WTC11 (cell line): ENCODE data around the gene TMEM256. TPM values are rescaled to one million over a fixed set of nuclear protein-coding genes. Genes with fewer than 3 reads are reported as not detected.

ENCODE experiments used
- ATAC-seq: fragments of 200-7000 bp; cut with Tn5 transposase; 2 replicates; pipeline ENCODE4 v1.10.0; 2021; ENCODE audit warnings: mild to moderate bottlenecking, moderate library complexity
- CTCF ChIA-PET: fragments of 300-600 bp; sonication (Branson Sonifier 250); formaldehyde crosslinking; loops from one replicate; lab custom pipeline; 2021; ENCODE audit warnings: antibody characterized with exemption; lab: Charles Lee
- POLR2A ChIA-PET: fragments of 350-600 bp; sonication (Branson Sonifier 250); formaldehyde crosslinking; loops from one replicate; lab custom pipeline; 2021; ENCODE audit warnings: antibody characterized with exemption; lab: Charles Lee
- DNase-seq: peaks from one replicate; pipeline ENCODE4 v3.0.0; 2021; ENCODE audit warnings: low spot score
- H3K27ac Mint-ChIP-seq: 2 replicates; pipeline ENCODE4 v1.8.0; 2021; ENCODE audit warnings: mixed read lengths
- H3K27me3 Mint-ChIP-seq: 2 replicates; pipeline ENCODE4 v1.8.0; 2021; ENCODE audit warnings: low read depth, mild to moderate bottlenecking, moderate library complexity, mixed read lengths
- H3K36me3 Mint-ChIP-seq: 2 replicates; pipeline ENCODE4 v1.8.0; 2021; ENCODE audit warnings: mixed read lengths
- H3K4me1 Mint-ChIP-seq: 2 replicates; pipeline ENCODE4 v1.8.0; 2022; ENCODE audit warnings: mixed read lengths
- H3K4me3 Mint-ChIP-seq: 2 replicates; pipeline ENCODE4 v1.8.0; 2021; ENCODE audit warnings: mild to moderate bottlenecking, moderate library complexity, mixed read lengths
- H3K9me3 Mint-ChIP-seq: 2 replicates; pipeline ENCODE4 v1.8.0; 2021; ENCODE audit warnings: mixed read lengths
- AFF4 ChIP-seq: sonication (generic); formaldehyde crosslinking; IDR thresholded peaks from 2 replicates; pipeline ENCODE4 v1.8.1; 2023; ENCODE audit warnings: mild to moderate bottlenecking, missing genetic modification reagents, borderline replicate concordance
- ATF2 ChIP-seq: sonication (generic); formaldehyde crosslinking; IDR thresholded peaks from 2 replicates; pipeline ENCODE4 v1.8.1; 2022; ENCODE audit warnings: low read depth, missing genetic modification reagents, borderline replicate concordance
- CREB1 ChIP-seq: sonication (generic); formaldehyde crosslinking; IDR thresholded peaks from 2 replicates; pipeline ENCODE4 v1.8.0; 2023; ENCODE audit warnings: mild to moderate bottlenecking, missing genetic modification reagents
- CREM ChIP-seq: sonication (generic); formaldehyde crosslinking; IDR thresholded peaks from 2 replicates; pipeline ENCODE4 v1.8.1; 2022; ENCODE audit warnings: mild to moderate bottlenecking, missing genetic modification reagents, moderate library complexity
- ELF4 ChIP-seq: sonication (generic); formaldehyde crosslinking; IDR thresholded peaks from 2 replicates; pipeline ENCODE4 v1.8.1; 2022; ENCODE audit warnings: low read depth, mild to moderate bottlenecking, moderate library complexity, missing genetic modification reagents
- EMX1 ChIP-seq: fragments of 250-450 bp; sonication (Bioruptor Pico); IDR thresholded peaks from 2 replicates; pipeline ENCODE4 v1.8.0; 2021; ENCODE audit warnings: mild to moderate bottlenecking
- MYBL2 ChIP-seq: sonication (generic); formaldehyde crosslinking; IDR thresholded peaks from 2 replicates; pipeline ENCODE4 v1.8.1; 2023; ENCODE audit warnings: mild to moderate bottlenecking, moderate library complexity, missing genetic modification reagents
- PRDM15 ChIP-seq: sonication (generic); formaldehyde crosslinking; IDR thresholded peaks from 2 replicates; pipeline ENCODE4 v1.8.0; 2022; ENCODE audit warnings: missing genetic modification reagents
- RORB ChIP-seq: fragments of 250-450 bp; sonication (Bioruptor Pico); IDR thresholded peaks from 2 replicates; pipeline ENCODE4 v1.9.0; 2021; ENCODE audit warnings: mild to moderate bottlenecking
- SMAD4 ChIP-seq: sonication (generic); formaldehyde crosslinking; IDR thresholded peaks from 2 replicates; pipeline ENCODE4 v1.8.0; 2022; ENCODE audit warnings: mild to moderate bottlenecking, missing genetic modification reagents
- ZNF263 ChIP-seq: sonication (generic); formaldehyde crosslinking; IDR thresholded peaks from 2 replicates; pipeline ENCODE4 v1.8.1; 2022; ENCODE audit warnings: low read depth, mild to moderate bottlenecking, moderate library complexity, missing genetic modification reagents
- ZNF317 ChIP-seq: sonication (generic); formaldehyde crosslinking; IDR thresholded peaks from 2 replicates; pipeline ENCODE4 v1.8.1; 2023; ENCODE audit warnings: low read depth, mild to moderate bottlenecking, moderate library complexity, missing genetic modification reagents, borderline replicate concordance
- ZNF423 ChIP-seq: fragments of 250-450 bp; sonication (Bioruptor Pico); IDR thresholded peaks from 2 replicates; pipeline ENCODE4 v2.1.2; 2022; ENCODE audit warnings: mild to moderate bottlenecking, moderate library complexity
- ZNF512 ChIP-seq: sonication (generic); formaldehyde crosslinking; IDR thresholded peaks from 2 replicates; pipeline ENCODE4 v1.8.1; 2022; ENCODE audit warnings: missing genetic modification reagents, borderline replicate concordance
- ZNF671 ChIP-seq: fragments of 250-450 bp; sonication (Bioruptor Pico); IDR thresholded peaks from 2 replicates; pipeline ENCODE4 v1.8.0; 2021; ENCODE audit warnings: mild to moderate bottlenecking
- total RNA-seq: library from RNA; stranded (reverse); gene quantifications from 3 replicates; pipeline ENCODE4 v1.2.3, GENCODE V29; 2021
- TF ChIP-seq, protein P1 (sequence below): fragments of 250-450 bp; sonication (Bioruptor Pico); IDR thresholded peaks from 2 replicates; pipeline ENCODE4 v1.9.0; 2021; ENCODE audit warnings: moderate library complexity, mild to moderate bottlenecking, inconsistent platforms, borderline replicate concordance
- TF ChIP-seq, protein P2 (sequence below): sonication (generic); formaldehyde crosslinking; IDR thresholded peaks from 2 replicates; pipeline ENCODE4 v1.8.0; 2023; ENCODE audit warnings: missing genetic modification reagents, mild to moderate bottlenecking, borderline replicate concordance

Gene TMEM256
- total RNA-seq, 1 experiment from 2014 or later: 132 TPM

- Mint-ChIP-seq H3K4me1 (peaks cover 15% of the 10 kb centered on the region), H3K9me3 (no peaks in the 10 kb centered on the region), H3K27me3 (no peaks in the 10 kb centered on the region), H3K36me3 (0 out of 2 replicates have a peak, but pooled peaks cover 7% of the 10 kb centered on the region), H3K4me3 (no peak overlapping the region), H3K27ac (no peak overlapping the region)
- no peak; the same call in 1 of the 2 replicates for ATAC-seq
- ChIA-PET CTCF (interaction anchor here (0.9 to 1.4 kb wide), 3 partner anchors 16 to 139 kb away, joined by 3 to 5 read pairs (median 4); no protein-coding TSS in a partner anchor), POLR2A (interaction anchor here (0.8 to 1.1 kb wide), 2 partner anchors 10 to 17 kb away, joined by 3 read pairs; no protein-coding TSS in a partner anchor)
- DNase-seq: no peak
- TF ChIP-seq ZNF317 (CRISPR knock-in tag) (no peak), AFF4 (CRISPR knock-in tag) (no peak), MYBL2 (CRISPR knock-in tag) (no peak), ZNF671 (no peak)
- TF ChIP-seq, protein P1, sequence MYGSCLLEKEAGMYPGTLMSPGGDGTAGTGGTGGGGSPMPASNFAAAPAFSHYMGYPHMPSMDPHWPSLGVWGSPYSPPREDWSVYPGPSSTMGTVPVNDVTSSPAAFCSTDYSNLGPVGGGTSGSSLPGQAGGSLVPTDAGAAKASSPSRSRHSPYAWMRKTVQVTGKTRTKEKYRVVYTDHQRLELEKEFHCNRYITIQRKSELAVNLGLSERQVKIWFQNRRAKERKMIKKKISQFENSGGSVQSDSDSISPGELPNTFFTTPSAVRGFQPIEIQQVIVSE (CRISPR knock-in tag): no peak
These were observed 17.3 kb upstream of the TMEM256 start for GRCh38 chr17:7421186-7421585.

DNA sequence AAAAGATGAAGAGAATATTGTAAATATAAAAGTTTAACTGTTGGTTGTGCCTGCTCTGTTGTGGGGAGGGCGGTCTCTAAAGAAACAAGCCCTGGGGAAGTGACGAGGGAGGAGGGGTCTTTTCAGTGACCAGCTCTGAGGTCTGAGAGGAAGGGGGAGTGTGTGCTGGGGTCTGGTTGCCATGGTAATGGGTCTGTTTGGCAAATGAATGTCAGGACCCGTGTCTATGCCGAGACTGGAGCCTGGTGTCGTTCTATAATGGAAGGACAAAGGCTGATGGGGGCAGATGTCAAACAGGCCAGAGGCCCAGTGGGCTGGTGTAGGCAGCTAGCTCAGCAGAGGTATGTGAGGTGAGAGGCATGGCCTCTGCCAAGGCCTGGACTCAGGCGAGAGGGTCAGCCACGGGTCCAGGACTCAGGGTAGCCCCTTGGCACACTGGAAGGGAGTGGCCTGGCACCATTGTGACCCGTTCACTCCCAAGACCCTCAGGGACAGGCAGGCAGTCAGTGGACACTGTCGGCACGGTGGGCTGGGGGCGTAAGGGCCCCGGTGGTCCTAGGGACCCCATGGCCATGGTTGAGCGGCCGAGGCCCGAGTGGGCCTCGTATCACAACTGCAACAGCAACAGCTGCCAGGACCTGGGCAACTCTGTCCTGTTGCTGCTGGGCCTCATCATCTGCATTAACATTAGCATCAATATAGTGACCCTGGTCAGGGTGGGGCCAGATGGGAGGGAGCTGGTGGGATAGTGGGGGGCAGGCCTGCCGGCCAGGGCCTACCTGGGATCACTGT, 16.1 kb upstream of the TMEM256 start, which contains the start of gene SPEM1:
Gene SPEM1 (plus strand): TSS at position 506 of the 792 bp plus-strand sequence. CDS start 61 bp downstream, at position 567.
- H3K27me3 Mint-ChIP-seq: no peaks in the 10 kb centered on the region
- peaks cover 15% of the 10 kb centered on the region; the same call in 1 of the 2 replicates for H3K36me3 Mint-ChIP-seq
- ATAC-seq (no peak; the same call in 1 of the 2 replicates), DNase-seq (no peak)
- H3K4me3 Mint-ChIP-seq: no peak within 1 kb of the TSS
- H3K9me3 Mint-ChIP-seq: no peaks in the 10 kb centered on the region
- ChIA-PET POLR2A (interaction anchor here (0.7 to 1.1 kb wide), 3 partner anchors 9 to 21 kb away, joined by 3 read pairs; no protein-coding TSS in a partner anchor), CTCF (interaction anchor here (0.6 to 2.0 kb wide), 10 partner anchors 11 to 140 kb away, joined by 3 to 7 read pairs (median 4); partner anchors contain the start of genes PLSCR3, TMEM102 and TMEM256)
- H3K4me1 Mint-ChIP-seq: peaks cover 15% of the 10 kb centered on the region
- H3K27ac Mint-ChIP-seq: no peak within 1 kb of the TSS
- TF ChIP-seq, protein P2, sequence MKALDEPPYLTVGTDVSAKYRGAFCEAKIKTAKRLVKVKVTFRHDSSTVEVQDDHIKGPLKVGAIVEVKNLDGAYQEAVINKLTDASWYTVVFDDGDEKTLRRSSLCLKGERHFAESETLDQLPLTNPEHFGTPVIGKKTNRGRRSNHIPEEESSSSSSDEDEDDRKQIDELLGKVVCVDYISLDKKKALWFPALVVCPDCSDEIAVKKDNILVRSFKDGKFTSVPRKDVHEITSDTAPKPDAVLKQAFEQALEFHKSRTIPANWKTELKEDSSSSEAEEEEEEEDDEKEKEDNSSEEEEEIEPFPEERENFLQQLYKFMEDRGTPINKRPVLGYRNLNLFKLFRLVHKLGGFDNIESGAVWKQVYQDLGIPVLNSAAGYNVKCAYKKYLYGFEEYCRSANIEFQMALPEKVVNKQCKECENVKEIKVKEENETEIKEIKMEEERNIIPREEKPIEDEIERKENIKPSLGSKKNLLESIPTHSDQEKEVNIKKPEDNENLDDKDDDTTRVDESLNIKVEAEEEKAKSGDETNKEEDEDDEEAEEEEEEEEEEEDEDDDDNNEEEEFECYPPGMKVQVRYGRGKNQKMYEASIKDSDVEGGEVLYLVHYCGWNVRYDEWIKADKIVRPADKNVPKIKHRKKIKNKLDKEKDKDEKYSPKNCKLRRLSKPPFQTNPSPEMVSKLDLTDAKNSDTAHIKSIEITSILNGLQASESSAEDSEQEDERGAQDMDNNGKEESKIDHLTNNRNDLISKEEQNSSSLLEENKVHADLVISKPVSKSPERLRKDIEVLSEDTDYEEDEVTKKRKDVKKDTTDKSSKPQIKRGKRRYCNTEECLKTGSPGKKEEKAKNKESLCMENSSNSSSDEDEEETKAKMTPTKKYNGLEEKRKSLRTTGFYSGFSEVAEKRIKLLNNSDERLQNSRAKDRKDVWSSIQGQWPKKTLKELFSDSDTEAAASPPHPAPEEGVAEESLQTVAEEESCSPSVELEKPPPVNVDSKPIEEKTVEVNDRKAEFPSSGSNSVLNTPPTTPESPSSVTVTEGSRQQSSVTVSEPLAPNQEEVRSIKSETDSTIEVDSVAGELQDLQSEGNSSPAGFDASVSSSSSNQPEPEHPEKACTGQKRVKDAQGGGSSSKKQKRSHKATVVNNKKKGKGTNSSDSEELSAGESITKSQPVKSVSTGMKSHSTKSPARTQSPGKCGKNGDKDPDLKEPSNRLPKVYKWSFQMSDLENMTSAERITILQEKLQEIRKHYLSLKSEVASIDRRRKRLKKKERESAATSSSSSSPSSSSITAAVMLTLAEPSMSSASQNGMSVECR (CRISPR knock-in tag): no peak
- no peak for TF ChIP-seq EMX1 (CRISPR knock-in tag)
- TF ChIP-seq ZNF263 (CRISPR knock-in tag): no peak
- no peak for TF ChIP-seq CREB1 (CRISPR knock-in tag)
- no peak for TF ChIP-seq PRDM15
- TF ChIP-seq SMAD4 (CRISPR knock-in tag): no peak
- TF ChIP-seq RORB: no peak
- no peak for TF ChIP-seq ZNF423 (CRISPR knock-in tag)
- no peak for TF ChIP-seq ZNF512 (CRISPR knock-in tag)
- TF ChIP-seq ELF4 (CRISPR knock-in tag): no peak
- no peak for TF ChIP-seq ATF2 (CRISPR knock-in tag)
- no peak for TF ChIP-seq CREM
